ENCODE measurements around the gene PIK3R4. TPM values are rescaled to one million over a fixed set of nuclear protein-coding genes. Genes with fewer than 3 reads are reported as not detected.

Gene PIK3R4
- total and polyA plus RNA-seq, 7 donors: 11.0 to 20.3 (median 14.1) TPM

GRCh38 chr3:130787422-130788068, 40.9 kb upstream of the PIK3R4 start:
- no peak for ATAC-seq
- Histone ChIP-seq H3K4me1 (peaks cover 6% of the 10 kb centered on the region), H3K9me3 (no peaks in the 10 kb centered on the region), H3K27ac (no peak overlapping the region), H3K27me3 (ENCODE audit: insufficient read depth in 3 of 3, low read length in 2 of 3) (no peaks in the 10 kb centered on the region), H3K36me3 (ENCODE audit: insufficient read depth in 1 of 2, low read depth in 1 of 2) (no peaks in the 10 kb centered on the region), H3K4me3 (no peak overlapping the region)
- 61 to 70% (median 65%) methylated on average over 6 of the region's 6 CpGs for WGBS, 3 donors
- intact Hi-C loops (cut with DNase I): no loop called here
- TF ChIP-seq CTCF (IDR thresholded peaks at IDR 0.05): no peak
- no peak for DNase-seq

GRCh38 chr3:130786306-130786705, 39.7 kb upstream of the PIK3R4 start:
- TF ChIP-seq CTCF (IDR thresholded peaks at IDR 0.05): no peak
- Histone ChIP-seq H3K36me3 (ENCODE audit: insufficient read depth in 1 of 2, low read depth in 1 of 2) (no peaks in the 10 kb centered on the region), H3K4me3 (no peak overlapping the region), H3K27me3 (ENCODE audit: insufficient read depth in 3 of 3, low read length in 2 of 3) (no peaks in the 10 kb centered on the region), H3K27ac (no peak overlapping the region), H3K4me1 (peaks cover 6% of the 10 kb centered on the region), H3K9me3 (no peaks in the 10 kb centered on the region)
- ATAC-seq (peak in 1 of 4 donors; percentile 27), DNase-seq (no peak)
- intact Hi-C loops (cut with DNase I): no loop called here

GRCh38 chr3:130783629-130784028, 37.0 kb upstream of the PIK3R4 start:
- Histone ChIP-seq H3K4me3 (no peak overlapping the region), H3K4me1 (peaks cover 6% of the 10 kb centered on the region), H3K9me3 (no peaks in the 10 kb centered on the region), H3K27me3 (ENCODE audit: insufficient read depth in 3 of 3, low read length in 2 of 3) (no peaks in the 10 kb centered on the region), H3K36me3 (ENCODE audit: insufficient read depth in 1 of 2, low read depth in 1 of 2) (no peaks in the 10 kb centered on the region), H3K27ac (no peak overlapping the region)
- 23 to 49% (median 27%) methylated on average over 3 of the region's 3 CpGs for WGBS, 3 donors
- DNase-seq: no peak
- ATAC-seq: peak in 2 of 4 donors; percentile 27 to 42
- intact Hi-C loops (cut with DNase I): no loop called here
- TF ChIP-seq CTCF (IDR thresholded peaks at IDR 0.05): no peak

GRCh38 chr3:130779486-130779885, 32.9 kb upstream of the PIK3R4 start:
- ATAC-seq (no peak), DNase-seq (no peak)
- Histone ChIP-seq H3K4me3 (no peak overlapping the region), H3K27me3 (ENCODE audit: insufficient read depth in 3 of 3, low read length in 2 of 3) (no peaks in the 10 kb centered on the region), H3K4me1 (peaks cover 6% of the 10 kb centered on the region), H3K36me3 (ENCODE audit: insufficient read depth in 1 of 2, low read depth in 1 of 2) (no peaks in the 10 kb centered on the region), H3K9me3 (no peaks in the 10 kb centered on the region), H3K27ac (no peak overlapping the region)
- WGBS, 3 donors: 56 to 61% (median 59%) methylated on average over 5 of the region's 5 CpGs
- TF ChIP-seq CTCF (IDR thresholded peaks at IDR 0.05): no peak
- intact Hi-C loops (cut with DNase I): loop anchor here in 1 of 2 donors (5.0 kb wide), 1 partner anchor 43 kb away; no protein-coding TSS in a partner anchor

- peaks cover 5% of the 10 kb centered on the region for H3K4me1 ChIP-seq
- H3K9me3 ChIP-seq: no peaks in the 10 kb centered on the region
- 26 to 37% (median 33%) methylated on average over 1 of the region's 1 CpG for WGBS, 3 donors
- no peaks in the 10 kb centered on the region for H3K27me3 ChIP-seq (ENCODE audit: insufficient read depth in 3 of 3, low read length in 2 of 3)
- H3K4me3 ChIP-seq: no peak overlapping the region
- DNase-seq: no peak
- ATAC-seq: no peak
- no peaks in the 10 kb centered on the region for H3K36me3 ChIP-seq (ENCODE audit: insufficient read depth in 1 of 2, low read depth in 1 of 2)
- intact Hi-C loops (cut with DNase I): loop anchor here in 1 of 2 donors (5.0 kb wide), 1 partner anchor 43 kb away; no protein-coding TSS in a partner anchor
- no peak overlapping the region for H3K27ac ChIP-seq
- TF ChIP-seq CTCF (IDR thresholded peaks at IDR 0.05): no peak
Measured at GRCh38 chr3:130779031-130779430, 32.4 kb upstream of the PIK3R4 start.

Data from psoas muscle (tissue), 8 donors.